22Rv1 (cell line): ENCODE results near the gene TDRD1.

ENCODE experiments used
- CTCF ChIP-seq: fragments of 450-650 bp; IDR thresholded peaks from 2 replicates; pipeline ENCODE4 v1.5.1; 2017; ENCODE audit warnings: mild to moderate bottlenecking
- ZFX ChIP-seq: fragments of 450-650 bp; IDR thresholded peaks from 2 replicates; pipeline ENCODE4 v1.6.1; 2017; ENCODE audit warnings: antibody characterized with exemption, borderline replicate concordance

- TF ChIP-seq CTCF (no peak), ZFX (no peak)
Observed at GRCh38 chr10:114278140-114278883, 99.2 kb downstream of the TDRD1 start.
